Measurements from ENCODE around the gene RAB40A.
"Not testable (repeated sequence)": the region's sequence is repeated elsewhere in the genome, so short reads cannot be mapped to it uniquely, and the experiment has no call there.

DNA sequence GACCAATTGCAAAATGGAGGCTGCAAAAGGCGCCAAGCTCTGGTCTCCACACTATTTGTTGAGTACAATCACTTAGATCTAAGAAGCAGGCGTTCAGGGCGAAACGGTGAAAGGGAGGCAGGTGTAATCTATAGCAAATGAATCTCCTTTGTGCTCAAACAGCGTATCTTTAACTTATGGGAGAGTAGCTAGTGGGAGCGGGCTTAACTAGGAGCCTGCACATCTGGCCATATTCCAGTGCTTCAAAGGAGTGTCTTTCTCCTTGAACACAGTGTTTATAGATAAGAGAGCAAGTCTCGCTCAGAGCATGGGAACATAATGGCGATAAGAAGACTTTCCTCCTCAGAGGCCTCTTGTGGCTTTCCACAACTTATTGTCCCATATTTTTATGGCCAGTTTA, 49.3 kb downstream of the RAB40A start:
- TF ChIP-seq, protein P1, sequence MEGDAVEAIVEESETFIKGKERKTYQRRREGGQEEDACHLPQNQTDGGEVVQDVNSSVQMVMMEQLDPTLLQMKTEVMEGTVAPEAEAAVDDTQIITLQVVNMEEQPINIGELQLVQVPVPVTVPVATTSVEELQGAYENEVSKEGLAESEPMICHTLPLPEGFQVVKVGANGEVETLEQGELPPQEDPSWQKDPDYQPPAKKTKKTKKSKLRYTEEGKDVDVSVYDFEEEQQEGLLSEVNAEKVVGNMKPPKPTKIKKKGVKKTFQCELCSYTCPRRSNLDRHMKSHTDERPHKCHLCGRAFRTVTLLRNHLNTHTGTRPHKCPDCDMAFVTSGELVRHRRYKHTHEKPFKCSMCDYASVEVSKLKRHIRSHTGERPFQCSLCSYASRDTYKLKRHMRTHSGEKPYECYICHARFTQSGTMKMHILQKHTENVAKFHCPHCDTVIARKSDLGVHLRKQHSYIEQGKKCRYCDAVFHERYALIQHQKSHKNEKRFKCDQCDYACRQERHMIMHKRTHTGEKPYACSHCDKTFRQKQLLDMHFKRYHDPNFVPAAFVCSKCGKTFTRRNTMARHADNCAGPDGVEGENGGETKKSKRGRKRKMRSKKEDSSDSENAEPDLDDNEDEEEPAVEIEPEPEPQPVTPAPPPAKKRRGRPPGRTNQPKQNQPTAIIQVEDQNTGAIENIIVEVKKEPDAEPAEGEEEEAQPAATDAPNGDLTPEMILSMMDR (IDR thresholded peaks at IDR 0.05), result not testable (repeated sequence)
- not testable (repeated sequence) for TF ChIP-seq POLR2AphosphoS5, POLR2A (IDR thresholded peaks at IDR 0.05)
